Mesendoderm (in vitro differentiated cells): ENCODE results near the gene PDE3A.

Experiments
- DNase-seq: peaks from one replicate; pipeline ENCODE4 v3.0.0; 2013
- H2AK5ac ChIP-seq: 2 replicates; pipeline ENCODE4 v1.6.1; 2013; ENCODE audit warnings: low read length, inconsistent platforms
- H2BK120ac ChIP-seq: 2 replicates; pipeline ENCODE4 v1.6.1; 2013; ENCODE audit warnings: low read depth, mild to moderate bottlenecking, low read length, moderate library complexity, mixed read lengths
- H2BK15ac ChIP-seq: replicated peaks from 2 replicates; pipeline ENCODE4 v1.6.1; 2013; ENCODE audit warnings: low read depth, mild to moderate bottlenecking, moderate library complexity
- H2BK5ac ChIP-seq: 2 replicates; pipeline ENCODE4 v1.6.1; 2013; ENCODE audit warnings: low read length, inconsistent platforms
- H3K18ac ChIP-seq: 2 replicates; pipeline ENCODE4 v1.6.1; 2013; ENCODE audit warnings: mild to moderate bottlenecking, low read length, mixed read lengths
- H3K23ac ChIP-seq: one replicate; pipeline ENCODE4 v1.6.1; 2013; ENCODE audit warnings: low read length
- H3K27ac ChIP-seq: 2 replicates; pipeline ENCODE4 v1.5.1; 2013; ENCODE audit warnings: low read depth, mild to moderate bottlenecking, inconsistent platforms, low read length, moderate library complexity
- H3K27me3 ChIP-seq: 2 replicates; pipeline ENCODE4 v1.6.1; 2013; ENCODE audit warnings: low read length, control low read depth, mild to moderate bottlenecking, inconsistent platforms; ENCODE audit not compliant: insufficient read depth, poor library complexity
- H3K36me3 ChIP-seq: 2 replicates; pipeline ENCODE4 v1.6.1; 2013; ENCODE audit warnings: low read length, inconsistent platforms; ENCODE audit not compliant: control insufficient read depth, insufficient read depth
- H3K4ac ChIP-seq: one replicate; pipeline ENCODE4 v1.6.1; 2013; ENCODE audit warnings: low read depth, mild to moderate bottlenecking, low read length, moderate library complexity
- H3K4me1 ChIP-seq: 2 replicates; pipeline ENCODE4 v1.6.1; 2013; ENCODE audit warnings: low read depth, low read length, inconsistent platforms; ENCODE audit not compliant: control insufficient read depth
- H3K4me2 ChIP-seq: 2 replicates; pipeline ENCODE4 v1.6.1; 2013; ENCODE audit warnings: low read length
- H3K4me3 ChIP-seq: 2 replicates; pipeline ENCODE4 v1.5.1; 2013; ENCODE audit warnings: mild to moderate bottlenecking, low read length
- H3K56ac ChIP-seq: one replicate; pipeline ENCODE4 v1.6.1; 2013; ENCODE audit warnings: low read length
- H3K79me1 ChIP-seq: 2 replicates; pipeline ENCODE4 v1.6.1; 2013; ENCODE audit warnings: low read length, inconsistent platforms
- H3K79me2 ChIP-seq: 2 replicates; pipeline ENCODE4 v1.6.1; 2013; ENCODE audit warnings: mild to moderate bottlenecking, low read length; ENCODE audit not compliant: control insufficient read depth, insufficient read depth
- H3K9ac ChIP-seq: 2 replicates; pipeline ENCODE4 v1.6.1; 2013; ENCODE audit warnings: low read length, inconsistent platforms
- H4K5ac ChIP-seq: one replicate; pipeline ENCODE4 v1.6.1; 2013; ENCODE audit warnings: low read length
- H4K8ac ChIP-seq: one replicate; pipeline ENCODE4 v1.6.1; 2013; ENCODE audit warnings: low read depth, mild to moderate bottlenecking, control low read depth, low read length, moderate library complexity
- WGBS: extraction: QIAGEN DNeasy Blood & Tissue Kit; methylation state at CpG from one replicate; pipeline ENCODE4 v1.1.7; 2013; ENCODE audit warnings: low lambda C conversion rate, missing lambda C conversion rate; ENCODE audit not compliant: insufficient coverage; ENCODE audit errors: extremely low coverage; 5-methylcytosine and 5-hydroxymethylcytosine counted together

The PDE3A gene

DNA sequence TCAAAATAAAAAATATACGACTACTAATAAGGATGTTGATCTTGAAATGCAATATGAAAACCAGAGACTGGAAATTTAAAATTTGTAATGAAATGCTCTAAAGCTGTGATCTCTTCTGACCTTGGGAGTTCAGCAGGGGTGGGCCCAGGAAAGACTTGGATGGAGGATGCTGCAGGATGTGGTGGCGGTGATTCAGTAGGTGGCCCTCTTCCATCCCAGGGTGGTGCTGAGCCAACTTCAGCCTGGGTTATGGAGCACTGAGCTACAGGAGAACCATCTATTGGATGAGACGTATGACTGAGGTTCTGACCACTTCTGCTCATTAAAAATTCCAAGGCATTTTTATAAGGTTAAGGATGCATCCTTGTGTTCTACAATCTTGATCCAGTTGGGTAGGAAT lies 6.9 kb upstream of the PDE3A start:
- H3K4me1 ChIP-seq, result no peaks in the 10 kb centered on the region
- no peaks in the 10 kb centered on the region for H3K79me1 ChIP-seq
- no CpG with 5 or more reads among the region's 3 CpGs for WGBS

DNA sequence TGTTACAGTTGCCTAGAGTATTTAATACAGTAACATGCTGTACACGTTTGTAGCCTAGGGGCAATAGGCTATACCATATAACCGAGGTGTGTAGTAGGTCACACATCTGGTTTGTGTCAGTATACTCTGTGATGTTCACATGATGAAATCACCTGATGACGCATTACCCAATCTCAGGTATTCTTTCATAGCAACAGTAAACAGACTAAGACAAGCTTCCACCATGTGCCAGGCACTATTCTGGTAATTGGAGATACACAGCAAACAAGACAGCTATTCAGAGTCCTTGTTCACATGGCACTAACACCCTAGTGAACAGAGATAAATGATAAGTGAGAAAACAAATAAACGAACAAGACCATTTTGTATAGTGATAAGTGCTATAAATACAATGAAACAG lies 3.8 kb upstream of the PDE3A start:
- H3K27ac ChIP-seq, result no peak overlapping the region
- DNase-seq, result no peak
- no CpG with 5 or more reads among the region's 4 CpGs for WGBS

More for the DNA sequence above, 6.9 kb upstream of the PDE3A start:
- H3K4ac ChIP-seq, result no peak overlapping the region
- H3K9ac ChIP-seq, result no peak overlapping the region
- no peak overlapping the region for H4K5ac ChIP-seq
- no peak overlapping the region for H4K8ac ChIP-seq
- no peak overlapping the region for H3K27ac ChIP-seq
- no peak overlapping the region for H3K56ac ChIP-seq
- no peak overlapping the region for H3K18ac ChIP-seq
- no peak overlapping the region for H2BK5ac ChIP-seq
- DNase-seq, result no peak
- H2BK15ac ChIP-seq, result no peak overlapping the region
- no peak overlapping the region for H3K4me3 ChIP-seq
- H3K27me3 ChIP-seq, result no peaks in the 10 kb centered on the region
- H2BK120ac ChIP-seq, result no peak overlapping the region
- H3K4me2 ChIP-seq, result no peak overlapping the region
- no peaks in the 10 kb centered on the region for H3K36me3 ChIP-seq
- H2AK5ac ChIP-seq, result no peak overlapping the region
- H3K23ac ChIP-seq, result no peak overlapping the region
- H3K79me2 ChIP-seq, result no peaks in the 10 kb centered on the region

DNA sequence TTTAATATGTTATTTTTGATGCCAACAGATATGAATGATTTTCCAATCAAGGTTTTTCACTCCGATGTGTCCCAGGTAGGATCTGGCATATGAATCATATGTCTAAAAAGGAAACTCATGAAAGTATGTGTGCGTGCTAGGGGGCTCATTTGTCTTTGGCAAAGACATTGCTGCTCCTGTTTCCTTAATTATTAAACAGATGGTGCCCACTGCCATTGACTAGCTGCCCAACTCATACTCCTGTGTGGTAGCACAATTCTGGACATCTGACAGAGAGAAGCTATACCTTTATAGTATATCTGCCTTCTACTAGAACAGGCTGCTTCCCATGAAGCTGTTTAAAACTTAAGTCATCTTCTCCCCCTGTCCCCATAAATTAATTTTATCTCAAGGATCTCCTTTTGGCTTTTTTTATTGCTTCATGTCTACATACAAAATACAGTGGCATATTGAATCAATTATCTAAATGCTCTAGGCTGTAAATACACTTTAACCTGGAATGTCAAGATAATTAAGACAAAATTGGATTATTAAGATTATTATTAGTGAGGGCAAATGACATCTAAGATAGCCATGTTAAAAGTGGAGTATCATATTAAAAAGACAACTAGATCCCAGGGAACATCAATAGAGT lies 1.4 kb upstream of the PDE3A start:
- Histone ChIP-seq H3K79me2 (no peaks in the 10 kb centered on the region), H3K27me3 (peaks cover 1% of the 10 kb centered on the region), H3K9ac (no peak overlapping the region), H2BK5ac (no peak overlapping the region), H3K36me3 (no peaks in the 10 kb centered on the region), H3K27ac (no peak overlapping the region), H3K4ac (no peak overlapping the region), H3K56ac (no peak overlapping the region), H4K5ac (no peak overlapping the region), H3K4me3 (no peak overlapping the region), H2AK5ac (no peak overlapping the region), H3K4me2 (no peak overlapping the region), H3K23ac (no peak overlapping the region), H4K8ac (no peak overlapping the region), H2BK120ac (no peak overlapping the region), H3K4me1 (no peaks in the 10 kb centered on the region), H3K79me1 (no peaks in the 10 kb centered on the region), H3K18ac (no peak overlapping the region), H2BK15ac (no peak overlapping the region)
- no CpG with 5 or more reads among the region's 2 CpGs for WGBS
- DNase-seq, result no peak

More for the DNA sequence above, 3.8 kb upstream of the PDE3A start:
- Histone ChIP-seq H3K56ac (no peak overlapping the region), H3K4me2 (no peak overlapping the region), H4K5ac (no peak overlapping the region), H3K18ac (no peak overlapping the region), H2BK15ac (no peak overlapping the region), H3K79me1 (no peaks in the 10 kb centered on the region), H3K4me3 (no peak overlapping the region), H2BK5ac (no peak overlapping the region), H3K23ac (no peak overlapping the region), H3K36me3 (no peaks in the 10 kb centered on the region), H3K9ac (no peak overlapping the region), H2AK5ac (no peak overlapping the region), H3K4me1 (no peaks in the 10 kb centered on the region), H3K27me3 (peaks cover 1% of the 10 kb centered on the region), H3K4ac (no peak overlapping the region), H3K79me2 (no peaks in the 10 kb centered on the region), H2BK120ac (no peak overlapping the region), H4K8ac (no peak overlapping the region)

DNA sequence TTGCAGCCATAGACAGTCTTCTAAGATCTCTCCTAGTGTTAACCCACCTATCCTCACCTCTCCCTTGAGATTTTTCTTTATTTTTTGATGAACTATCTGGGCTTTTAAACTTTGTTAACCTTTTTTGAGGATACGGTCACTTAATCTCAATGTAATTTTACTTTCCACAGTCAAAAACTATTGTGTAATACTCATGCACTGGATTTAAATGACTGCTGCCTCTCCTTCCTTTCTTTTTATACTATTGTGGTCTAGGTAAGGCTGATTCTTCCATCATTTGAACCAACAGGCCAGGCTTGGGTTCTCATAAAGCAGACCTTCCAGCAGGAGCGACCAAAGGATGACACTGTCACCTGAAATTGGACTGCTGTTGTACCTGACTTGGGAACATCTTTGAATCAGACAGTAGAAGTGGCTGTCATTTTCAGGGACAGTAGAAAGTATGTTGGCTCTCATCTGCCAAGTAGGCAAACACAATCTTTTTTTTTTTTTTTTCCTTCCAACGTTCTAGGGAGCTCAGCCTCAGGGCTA lies 689 bp upstream of the PDE3A start:
- Histone ChIP-seq H3K9ac (no peak overlapping the region), H4K5ac (no peak overlapping the region), H3K4me1 (no peaks in the 10 kb centered on the region), H3K18ac (no peak overlapping the region), H3K27ac (no peak overlapping the region), H3K23ac (no peak overlapping the region), H3K79me2 (no peaks in the 10 kb centered on the region), H2AK5ac (no peak overlapping the region), H4K8ac (no peak overlapping the region), H2BK5ac (no peak overlapping the region), H2BK15ac (no peak overlapping the region), H3K56ac (no peak overlapping the region), H3K79me1 (no peaks in the 10 kb centered on the region), H3K27me3 (peaks cover 1% of the 10 kb centered on the region), H3K4me2 (peak overlapping the region; percentile 22), H2BK120ac (no peak overlapping the region), H3K4ac (no peak overlapping the region), H3K4me3 (no peak overlapping the region), H3K36me3 (no peaks in the 10 kb centered on the region)
- DNase-seq, result no peak
- no CpG with 5 or more reads among the region's 3 CpGs for WGBS

DNA sequence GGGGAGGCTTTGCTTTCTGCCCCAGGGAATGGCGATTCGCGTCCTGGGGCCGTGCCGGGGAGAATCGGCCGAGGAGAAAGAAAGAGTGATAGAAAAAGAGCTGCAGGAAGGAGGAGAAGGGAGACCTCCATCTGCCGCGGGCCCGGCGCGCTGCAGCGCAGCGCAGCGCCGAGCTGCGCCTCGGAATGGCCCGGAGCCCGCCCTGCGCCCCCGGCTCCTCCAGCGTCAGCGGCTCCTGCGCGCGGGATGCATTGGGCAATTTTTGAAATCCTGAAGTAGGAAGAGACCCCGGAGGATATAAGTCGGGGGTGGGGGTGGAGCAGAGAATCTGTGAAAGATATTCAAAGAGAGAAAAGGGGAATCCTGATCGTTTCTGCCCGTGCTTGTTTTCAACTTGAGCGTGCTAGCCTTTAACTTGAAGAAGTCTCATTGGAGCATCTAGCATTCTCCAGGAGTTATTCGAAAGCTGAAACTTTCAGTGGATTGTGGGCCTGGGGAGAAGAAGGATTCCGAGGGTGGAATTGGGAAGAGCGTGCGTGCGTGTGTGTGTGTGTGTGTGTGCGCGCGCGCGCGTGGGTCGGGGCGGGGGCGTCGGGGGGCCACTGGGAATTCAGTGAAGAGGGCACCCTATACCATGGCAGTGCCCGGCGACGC lies 441 bp downstream of the PDE3A start:
- Histone ChIP-seq H4K5ac (no peak overlapping the region), H4K8ac (no peak overlapping the region), H3K79me2 (no peaks in the 10 kb centered on the region), H2AK5ac (no peak overlapping the region), H3K36me3 (no peaks in the 10 kb centered on the region), H3K23ac (no peak overlapping the region), H3K4me3 (peak overlapping the region; percentile 79), H3K27ac (no peak overlapping the region), H3K4me1 (no peaks in the 10 kb centered on the region), H3K4me2 (peak overlapping the region; percentile 97), H3K79me1 (no peaks in the 10 kb centered on the region), H3K9ac (peak overlapping the region; percentile 59), H3K27me3 (peaks cover 1% of the 10 kb centered on the region), H2BK5ac (no peak overlapping the region), H2BK15ac (no peak overlapping the region), H3K4ac (no peak overlapping the region), H3K56ac (peak overlapping the region; percentile 78), H3K18ac (peak overlapping the region; percentile 53), H2BK120ac (no peak overlapping the region)
- no CpG with 5 or more reads among the region's 50 CpGs for WGBS
- peak; percentile 68 for DNase-seq
